DND-41 (cell line): ENCODE data around the gene ROBO4.

Experiments used
- EZH2 ChIP-seq: IDR thresholded peaks from 3 replicates; pipeline ENCODE4 v1.6.1; 2012; ENCODE audit warnings: borderline replicate concordance, low read depth, mild to moderate bottlenecking, moderate library complexity, low read length, inconsistent platforms; ENCODE audit not compliant: severe bottlenecking
- TF ChIP-seq, protein P1 (sequence below): IDR thresholded peaks from 2 replicates; pipeline ENCODE4 v1.5.1; 2012; ENCODE audit warnings: borderline replicate concordance, low read length, moderate library complexity, mild to moderate bottlenecking; ENCODE audit not compliant: poor library complexity, severe bottlenecking; ENCODE audit errors: extremely low read depth

DNA sequence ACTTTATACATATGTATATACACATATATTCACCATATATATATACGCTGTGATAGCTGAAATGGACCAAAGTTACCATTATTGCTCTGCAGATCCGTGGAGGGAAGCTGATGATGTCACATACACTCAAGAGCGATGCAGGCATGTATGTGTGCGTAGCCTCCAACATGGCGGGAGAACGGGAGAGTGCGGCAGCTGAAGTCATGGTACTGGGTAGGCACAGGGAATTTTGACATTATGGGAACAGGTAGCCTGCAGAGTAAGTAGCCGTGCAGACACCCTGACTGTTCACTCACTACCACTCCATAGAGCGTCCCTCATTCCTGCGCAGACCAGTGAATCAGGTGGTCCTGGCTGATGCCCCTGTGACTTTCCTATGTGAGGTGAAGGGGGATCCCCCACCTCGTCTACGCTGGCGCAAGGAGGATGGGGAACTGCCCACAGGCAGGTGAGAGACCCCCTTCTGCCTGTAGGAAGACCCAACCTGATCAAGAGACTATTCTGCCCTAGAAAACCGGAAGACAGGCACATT lies 27.7 kb downstream of the ROBO4 start:
- TF ChIP-seq, protein P1, sequence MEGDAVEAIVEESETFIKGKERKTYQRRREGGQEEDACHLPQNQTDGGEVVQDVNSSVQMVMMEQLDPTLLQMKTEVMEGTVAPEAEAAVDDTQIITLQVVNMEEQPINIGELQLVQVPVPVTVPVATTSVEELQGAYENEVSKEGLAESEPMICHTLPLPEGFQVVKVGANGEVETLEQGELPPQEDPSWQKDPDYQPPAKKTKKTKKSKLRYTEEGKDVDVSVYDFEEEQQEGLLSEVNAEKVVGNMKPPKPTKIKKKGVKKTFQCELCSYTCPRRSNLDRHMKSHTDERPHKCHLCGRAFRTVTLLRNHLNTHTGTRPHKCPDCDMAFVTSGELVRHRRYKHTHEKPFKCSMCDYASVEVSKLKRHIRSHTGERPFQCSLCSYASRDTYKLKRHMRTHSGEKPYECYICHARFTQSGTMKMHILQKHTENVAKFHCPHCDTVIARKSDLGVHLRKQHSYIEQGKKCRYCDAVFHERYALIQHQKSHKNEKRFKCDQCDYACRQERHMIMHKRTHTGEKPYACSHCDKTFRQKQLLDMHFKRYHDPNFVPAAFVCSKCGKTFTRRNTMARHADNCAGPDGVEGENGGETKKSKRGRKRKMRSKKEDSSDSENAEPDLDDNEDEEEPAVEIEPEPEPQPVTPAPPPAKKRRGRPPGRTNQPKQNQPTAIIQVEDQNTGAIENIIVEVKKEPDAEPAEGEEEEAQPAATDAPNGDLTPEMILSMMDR, result no peak
- TF ChIP-seq EZH2, result no peak
